HCT116 (cell line): ENCODE results near the gene HIBADH. TPM values are rescaled to one million over a fixed set of nuclear protein-coding genes. Genes with fewer than 3 reads are reported as not detected.
"Not testable (repeated sequence)": the region's sequence is repeated elsewhere in the genome, so short reads cannot be mapped to it uniquely, and the experiment has no call there.

Source experiments
- ATAC-seq: fragments of 200-7000 bp; cut with Tn5 transposase; 2 replicates; pipeline ENCODE4 v1.9.1; 2020; ENCODE audit warnings: mild to moderate bottlenecking, moderate library complexity
- BruUV-seq: library from RNA; stranded (reverse); fragments of 400-500 nt; replicated peaks from 2 replicates; lab custom pipeline; 2021; lab: Mats Ljungman, UMichigan
- CTCF ChIA-PET: fragments of 300-600 bp; sonication (Branson Sonifier 250); formaldehyde crosslinking; loops from one replicate; lab custom pipeline; 2021; ENCODE audit warnings: antibody characterized with exemption; lab: Charles Lee
- POLR2A ChIA-PET: fragments of 300-600, 350-600 bp; sonication (Branson Sonifier 250); formaldehyde crosslinking; loops from one replicate; lab custom pipeline; 2021; ENCODE audit warnings: antibody characterized with exemption; lab: Charles Lee
- RAD21 ChIA-PET, 2 experiments: fragments of 300-600 bp; sonication (Branson Sonifier 250); formaldehyde crosslinking; loops; one replicate each; lab custom pipeline; 2023; ENCODE audit warnings: low total read pairs in 2 of 2; ENCODE audit not compliant: uncharacterized antibody in 2 of 2, unreplicated experiment in 2 of 2, low non-redundant PET in 1 of 2; lab: Charles Lee
- DNase-seq: peaks from one replicate; pipeline ENCODE4 v3.0.0-alpha.2; 2010; ENCODE audit warnings: low read depth, low spot score
- H2AFZ ChIP-seq: fragments of 200-600 bp; shearing (Covaris generic), sonication (generic); 2 replicates; pipeline ENCODE4 v1.6.1; 2017; ENCODE audit warnings: low read depth, mixed run types, mixed read lengths, antibody characterized with exemption, low read length; ENCODE audit not compliant: poor library complexity, severe bottlenecking
- H3K27ac ChIP-seq: 2 replicates; pipeline ENCODE4 v1.5.1; 2012; ENCODE audit warnings: low read depth, low read length
- H3K27me3 ChIP-seq: fragments of 200-600 bp; sonication (generic); 2 replicates; pipeline ENCODE4 v1.6.1; 2016; ENCODE audit warnings: mixed run types, low read length, mixed read lengths; ENCODE audit not compliant: insufficient read depth
- H3K36me3 ChIP-seq, 2 experiments: fragments of 200-500 bp in 1 of 2; fragments of 200-600 bp in 1 of 2; sonication (Bioruptor generic) in 1 of 2; sonication (generic) in 1 of 2; 2 replicates each; pipeline versions ENCODE4 v1.5.1 to v1.6.1; 2014 to 2016; ENCODE audit warnings: low read length in 2 of 2, inconsistent platforms in 1 of 2, mixed read lengths in 1 of 2, mixed run types in 1 of 2; ENCODE audit not compliant: insufficient read depth in 2 of 2, control insufficient read depth in 1 of 2
- H3K4me1 ChIP-seq, 2 experiments: fragments of 200-600 bp in 1 of 2; sonication (generic) in 1 of 2; 2 replicates each; pipeline versions ENCODE4 v1.5.1 to v1.6.1; 2012 to 2017; ENCODE audit warnings: low read length in 2 of 2, inconsistent platforms in 1 of 2, mild to moderate bottlenecking in 1 of 2, mixed read lengths in 1 of 2, mixed run types in 1 of 2, moderate library complexity in 1 of 2; ENCODE audit not compliant: insufficient read depth in 2 of 2, control insufficient read depth in 1 of 2
- H3K4me2 ChIP-seq: fragments of 200-600 bp; sonication (generic); 2 replicates; pipeline ENCODE4 v1.6.1; 2017; ENCODE audit warnings: mixed run types, low read length, mixed read lengths
- H3K4me3 ChIP-seq, 2 experiments: fragments of 200-600 bp in 1 of 2; sonication (generic) in 1 of 2; replicated peaks in 1 of 2; 2 replicates each; pipeline ENCODE4 v1.5.1; 2011 to 2016; ENCODE audit warnings: low read length in 2 of 2, control low read depth in 1 of 2, low read depth in 1 of 2, mild to moderate bottlenecking in 1 of 2, mixed read lengths in 1 of 2, mixed run types in 1 of 2
- H3K79me2 ChIP-seq: fragments of 200-600 bp; sonication (generic); 2 replicates; pipeline ENCODE4 v1.6.1; 2017; ENCODE audit warnings: mild to moderate bottlenecking, mixed run types, low read length, moderate library complexity, mixed read lengths; ENCODE audit not compliant: insufficient read depth
- H3K9ac ChIP-seq: fragments of 200-600 bp; sonication (generic); 2 replicates; pipeline ENCODE4 v1.6.1; 2016; ENCODE audit warnings: low read length, mixed read lengths
- H3K9me2 ChIP-seq: fragments of 200-600 bp; sonication (generic), shearing (Covaris generic); 2 replicates; pipeline ENCODE4 v1.6.1; 2017; ENCODE audit warnings: mixed run types, mild to moderate bottlenecking, moderate library complexity; ENCODE audit not compliant: insufficient read depth
- H3K9me3 ChIP-seq, 2 experiments: fragments of 200-500 bp in 1 of 2; fragments of 200-600 bp in 1 of 2; sonication (Bioruptor generic) in 1 of 2; sonication (generic) in 1 of 2; 2 replicates each; pipeline ENCODE4 v1.6.1; 2014 to 2017; ENCODE audit warnings: low read length in 2 of 2, mixed read lengths in 2 of 2, inconsistent platforms in 1 of 2, low read depth in 1 of 2, mild to moderate bottlenecking in 1 of 2, mixed run types in 1 of 2, moderate library complexity in 1 of 2; ENCODE audit not compliant: control insufficient read depth in 1 of 2, insufficient read depth in 1 of 2
- H4K20me1 ChIP-seq: fragments of 200-600 bp; sonication (generic), shearing (Covaris generic); 2 replicates; pipeline ENCODE4 v1.6.1; 2017; ENCODE audit warnings: mixed run types, mild to moderate bottlenecking, moderate library complexity; ENCODE audit not compliant: insufficient read depth
- CBX3 ChIP-seq: IDR thresholded peaks from 2 replicates; pipeline ENCODE4 v1.6.1; 2012; ENCODE audit warnings: low read depth
- CTCF ChIP-seq, 3 experiments: fragments of 200-600 bp in 1 of 3; sonication (generic) in 1 of 3; IDR thresholded peaks in 2 of 3; conservative IDR thresholded peaks in 1 of 3; 2 replicates each; pipeline ENCODE4 v1.5.1; 2012 to 2017; ENCODE audit warnings: low read depth in 2 of 3, low read length in 2 of 3, antibody characterized with exemption in 1 of 3, borderline replicate concordance in 1 of 3, control low read depth in 1 of 3, mild to moderate bottlenecking in 1 of 3, mixed read lengths in 1 of 3, mixed run types in 1 of 3, moderate library complexity in 1 of 3; ENCODE audit not compliant: insufficient read depth in 1 of 3
- JUND ChIP-seq: IDR thresholded peaks from 2 replicates; pipeline ENCODE4 v1.6.1; 2012
- MAX ChIP-seq: IDR thresholded peaks from 2 replicates; pipeline ENCODE4 v1.6.1; 2012
- RAD21 ChIP-seq: IDR thresholded peaks from 2 replicates; pipeline ENCODE4 v1.6.1; 2012; ENCODE audit warnings: low read depth, mild to moderate bottlenecking
- REST ChIP-seq: IDR thresholded peaks from 2 replicates; pipeline ENCODE4 v1.6.1; 2012; ENCODE audit warnings: low read depth
- SIN3A ChIP-seq: IDR thresholded peaks from 2 replicates; pipeline ENCODE4 v1.6.1; 2012; ENCODE audit warnings: low read depth
- YY1 ChIP-seq: IDR thresholded peaks from 2 replicates; pipeline ENCODE4 v1.6.1; 2011; ENCODE audit warnings: low read length, low read depth, moderate library complexity, mild to moderate bottlenecking; ENCODE audit not compliant: insufficient replicate concordance; ENCODE audit errors: extremely low read depth
- ZFX ChIP-seq: fragments of 450-650 bp; IDR thresholded peaks from 2 replicates; pipeline ENCODE4 v1.6.1; 2017
- intact Hi-C: fragments of 100-400 bp; cut with micrococcal nuclease; formaldehyde crosslinking; loops from 2 replicates; pipeline ENCODE4 v1.10.0; 2022
- total RNA-seq: library from RNA; stranded (reverse); gene quantifications from one replicate; pipeline ENCODE4 v1.2.1, GENCODE V29; 2021; ENCODE audit not compliant: unreplicated experiment

The HIBADH gene
- total RNA-seq, 1 experiment from 2014 or later: 32.4 TPM

GRCh38 chr7:27578169-27578568 lies 84.5 kb downstream of the HIBADH start:
- H3K9ac ChIP-seq, H3K9me3 ChIP-seq, H3K9me2 ChIP-seq, H3K79me2 ChIP-seq, H3K27ac ChIP-seq, H3K4me2 ChIP-seq, H3K4me3 ChIP-seq, H4K20me1 ChIP-seq, POLR2A ChIA-PET, ATAC-seq, H3K36me3 ChIP-seq, H2AFZ ChIP-seq, BruUV-seq, H3K27me3 ChIP-seq, RAD21 ChIA-PET, H3K4me1 ChIP-seq, DNase-seq: not testable (repeated sequence)
- intact Hi-C loops: loop anchor here (10.0 kb wide), 2 partner anchors 337 to 447 kb away; no protein-coding TSS in a partner anchor
- CTCF ChIA-PET: interaction anchor here (0.8 to 1.6 kb wide), 3 partner anchors 9 to 382 kb away, joined by 3 to 4 read pairs (median 4); no protein-coding TSS in a partner anchor

- ChIA-PET RAD21 (no interaction called here), POLR2A (no interaction called here), CTCF (no interaction called here)
- Histone ChIP-seq H3K4me3 (no peak overlapping the region), H3K9me2 (no peaks in the 10 kb centered on the region), H3K9ac (no peak overlapping the region), H4K20me1 (no peaks in the 10 kb centered on the region), H2AFZ (no peak overlapping the region), H3K27ac (no peak overlapping the region), H3K9me3 (no peaks in the 10 kb centered on the region), H3K4me1 (no peaks in the 10 kb centered on the region), H3K4me2 (no peak overlapping the region), H3K36me3 (no peaks in the 10 kb centered on the region), H3K27me3 (no peaks in the 10 kb centered on the region), H3K79me2 (no peaks in the 10 kb centered on the region)
- ATAC-seq (peak; percentile 64), DNase-seq (peak; percentile 29)
- intact Hi-C loops: loop anchor here (1.0 to 10.0 kb wide), 5 partner anchors 338 to 448 kb away; no protein-coding TSS in a partner anchor
- TF ChIP-seq CTCF (IDR thresholded peaks at IDR 0.05 in 2 of 3, conservative IDR thresholded peaks at IDR 0.05 in 1 of 3; ENCODE audit: borderline replicate concordance in 1 of 3, insufficient read depth in 1 of 3, low read depth in 2 of 3, low read length in 2 of 3) (peak; percentile 37 to 75 (median 60); a peak in 4 of 6 replicates), JUND (no peak), RAD21 (peak; percentile 70), MAX (no peak), REST (no peak), ZFX (no peak), CBX3 (no peak), YY1 (no peak), SIN3A (no peak)
- BruUV-seq: no TSS peak
Measured at GRCh38 chr7:27576360-27576944, 86.2 kb downstream of the HIBADH start.
